IPS-11a (cell line): ENCODE results near the gene TBL3.

Experiments used
- H3K4me3 ChIP-seq: one replicate; pipeline ENCODE4 v1.5.1; 2013; ENCODE audit warnings: low read depth, low read length, control low read depth

The TBL3 gene

GRCh38 chr16:1963806-1964505 lies 7.9 kb upstream of the TBL3 start:
- H3K4me3 ChIP-seq = peak overlapping the region; percentile 93

- H3K4me3 ChIP-seq = peak within 1 kb of the TSS; percentile 93
Observed at GRCh38 chr16:1964506-1965395, 7.1 kb upstream of the TBL3 start, which contains the start of gene RPS2. RPS2 (minus strand) TSS chr16:1964826; CDS start chr16:1964625, 201 bp downstream.

GRCh38 chr16:1965396-1966001 lies 6.4 kb upstream of the TBL3 start:
- H3K4me3 ChIP-seq = peak overlapping the region; percentile 93

- H3K4me3 ChIP-seq = peak within 1 kb of the TSS; percentile 93
Observed at GRCh38 chr16:1966460-1966859, 5.4 kb upstream of the TBL3 start, which contains the start of gene RNF151. RNF151 (plus strand) TSS chr16:1966856; CDS start chr16:1966882, 26 bp downstream.

- H3K4me3 ChIP-seq = no peak overlapping the region
Observed at GRCh38 chr16:1968146-1968953, 3.5 kb upstream of the TBL3 start.

GRCh38 chr16:1972490-1972877 lies 631 bp downstream of the TBL3 start:
- H3K4me3 ChIP-seq = peak overlapping the region; percentile 92

GRCh38 chr16:1973461-1974156 lies 1.8 kb downstream of the TBL3 start:
- H3K4me3 ChIP-seq = no peak overlapping the region

GRCh38 chr16:1974157-1975070 lies 2.6 kb downstream of the TBL3 start:
- no peak overlapping the region for H3K4me3 ChIP-seq

GRCh38 chr16:1975432-1976215 lies 3.8 kb downstream of the TBL3 start:
- no peak overlapping the region for H3K4me3 ChIP-seq

GRCh38 chr16:1976216-1976520 lies 4.3 kb downstream of the TBL3 start:
- no peak overlapping the region for H3K4me3 ChIP-seq

- no peak overlapping the region for H3K4me3 ChIP-seq
Observed at GRCh38 chr16:1976951-1977874, 5.4 kb downstream of the TBL3 start.

- H3K4me3 ChIP-seq = no peak overlapping the region
Observed at GRCh38 chr16:1977875-1978268, 6.0 kb downstream of the TBL3 start.

GRCh38 chr16:1978476-1979120 lies 6.7 kb downstream of the TBL3 start:
- H3K4me3 ChIP-seq = no peak overlapping the region

GRCh38 chr16:1979271-1980029 lies 7.6 kb downstream of the TBL3 start:
- peak overlapping the region; percentile 17 for H3K4me3 ChIP-seq

GRCh38 chr16:1980030-1980769 lies 8.3 kb downstream of the TBL3 start:
- H3K4me3 ChIP-seq = peak overlapping the region; percentile 17

GRCh38 chr16:1980770-1981087 lies 8.9 kb downstream of the TBL3 start:
- H3K4me3 ChIP-seq = no peak overlapping the region
